Hepatocyte (in vitro differentiated cells): ENCODE results near the gene LMF1. TPM values are rescaled to one million over a fixed set of nuclear protein-coding genes. Genes with fewer than 3 reads are reported as not detected.
A peak's percentile ranks its signal among the peaks of the same experiment; 100 is the strongest.

Experiments used
- DNase-seq: peaks from one replicate; pipeline ENCODE4 v3.0.0-alpha.2; 2016; ENCODE audit warnings: low spot score
- H2AFZ ChIP-seq: fragments of 200-600 bp; sonication (generic); 2 replicates; pipeline ENCODE4 v1.6.0; 2016; ENCODE audit warnings: antibody characterized with exemption, mild to moderate bottlenecking
- H3K27ac ChIP-seq: fragments of 200-600 bp; sonication (generic); 2 replicates; pipeline ENCODE4 v1.5.1; 2016; ENCODE audit warnings: mild to moderate bottlenecking
- H3K27me3 ChIP-seq: fragments of 200-600 bp; sonication (generic); 2 replicates; pipeline ENCODE4 v1.6.1; 2016
- H3K36me3 ChIP-seq: fragments of 200-600 bp; sonication (generic); replicated peaks from 2 replicates; pipeline ENCODE4 v1.5.1; 2016; ENCODE audit warnings: low read depth; ENCODE audit not compliant: insufficient read depth
- H3K4me1 ChIP-seq: fragments of 200-600 bp; sonication (generic); 2 replicates; pipeline ENCODE4 v1.5.1; 2016; ENCODE audit warnings: mild to moderate bottlenecking, moderate library complexity; ENCODE audit not compliant: insufficient read depth
- H3K4me2 ChIP-seq: fragments of 200-600 bp; sonication (generic); 2 replicates; pipeline ENCODE4 v1.6.0; 2016
- H3K4me3 ChIP-seq: fragments of 200-600 bp; sonication (generic); 2 replicates; pipeline ENCODE4 v1.5.1; 2016; ENCODE audit warnings: mild to moderate bottlenecking
- H3K79me2 ChIP-seq: fragments of 200-600 bp; sonication (generic); 2 replicates; pipeline ENCODE4 v1.6.0; 2017; ENCODE audit warnings: mild to moderate bottlenecking
- H3K9me2 ChIP-seq: fragments of 200-600 bp; sonication (generic); replicated peaks from 2 replicates; pipeline ENCODE4 v1.6.0; 2017; ENCODE audit warnings: mild to moderate bottlenecking; ENCODE audit not compliant: insufficient read depth
- H3K9me3 ChIP-seq: fragments of 200-600 bp; sonication (generic); 2 replicates; pipeline ENCODE4 v1.5.1; 2016; ENCODE audit warnings: low read depth, mild to moderate bottlenecking
- H4K20me1 ChIP-seq: fragments of 200-600 bp; sonication (generic); 2 replicates; pipeline ENCODE4 v1.6.0; 2016; ENCODE audit warnings: mild to moderate bottlenecking; ENCODE audit not compliant: insufficient read depth, poor library complexity, severe bottlenecking
- EZH2 ChIP-seq: fragments of 200-600 bp; sonication (generic); IDR thresholded peaks from 2 replicates; pipeline ENCODE4 v1.6.1; 2016; ENCODE audit warnings: antibody characterized with exemption, mild to moderate bottlenecking, borderline replicate concordance
- EZH2phosphoT487 ChIP-seq: fragments of 200-600 bp; sonication (generic); IDR thresholded peaks from one replicate; pipeline ENCODE4 v1.6.1; 2018; ENCODE audit warnings: antibody characterized with exemption, mild to moderate bottlenecking, low read depth, moderate library complexity; ENCODE audit not compliant: unreplicated experiment, severe bottlenecking
- WGBS: methylation state at CpG from one replicate; pipeline ENCODE4 v1.1.6; 2016; ENCODE audit warnings: low lambda C conversion rate; ENCODE audit errors: missing lambda C conversion rate; 5-methylcytosine and 5-hydroxymethylcytosine counted together
- polyA plus RNA-seq: library from polyadenylated mRNA; unstranded; fragments of >200 nt; fragmentation: Nextera tagmentation; extraction: Ambion mirVana; gene quantifications from 2 replicates; pipeline ENCODE4 v1.2.1, GENCODE V29; 2016
- total RNA-seq: library from RNA; depleted of rRNA; stranded (reverse); fragments of >200 nt; gene quantifications from 2 replicates; pipeline ENCODE4 v1.2.3, GENCODE V29; 2014
- TF ChIP-seq, protein P1 (sequence below): fragments of 200-600 bp; sonication (generic); IDR thresholded peaks from 2 replicates; pipeline ENCODE4 v1.5.1; 2016; ENCODE audit warnings: antibody characterized with exemption, mild to moderate bottlenecking; ENCODE audit not compliant: poor library complexity

The LMF1 gene
- total and polyA plus RNA-seq, 2 experiments from 2014 or later, result 27.2 to 34.3 TPM

DNA sequence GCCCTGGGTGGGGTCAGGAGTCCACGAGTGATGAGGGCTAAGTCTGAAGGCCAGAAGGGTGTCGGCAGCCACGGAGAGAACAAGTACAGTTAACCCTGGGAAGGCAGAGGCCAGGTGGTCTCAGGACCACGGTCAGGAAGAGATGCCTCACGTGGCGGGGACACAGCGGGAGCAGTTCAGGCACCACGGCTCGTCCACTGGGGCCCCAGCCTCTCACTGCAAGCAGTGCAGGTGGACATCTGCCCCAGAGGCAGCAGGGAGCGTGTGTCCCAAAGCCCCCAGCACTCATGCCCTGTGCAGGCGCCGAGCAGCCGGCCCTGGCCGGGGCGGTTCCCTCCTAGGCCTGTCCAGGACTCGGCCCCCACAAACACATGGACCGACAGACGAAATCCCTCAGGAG is 4.7 kb downstream of the LMF1 start:
- no peak overlapping the region for H3K4me3 ChIP-seq
- no peak overlapping the region for H2AFZ ChIP-seq
- H4K20me1 ChIP-seq, result no peaks in the 10 kb centered on the region
- H3K79me2 ChIP-seq, result peaks cover 43% of the 10 kb centered on the region
- no peak overlapping the region for H3K27ac ChIP-seq
- no peaks in the 10 kb centered on the region for H3K27me3 ChIP-seq
- DNase-seq, result no peak
- H3K9me2 ChIP-seq, result no peaks in the 10 kb centered on the region
- peaks cover 29% of the 10 kb centered on the region for H3K4me1 ChIP-seq
- no peaks in the 10 kb centered on the region for H3K9me3 ChIP-seq
- no peaks in the 10 kb centered on the region for H3K36me3 ChIP-seq
- 97% methylated on average over 18 of the region's 18 CpGs for WGBS
- no peak overlapping the region for H3K4me2 ChIP-seq
- no peak for TF ChIP-seq EZH2
- TF ChIP-seq, protein P1, sequence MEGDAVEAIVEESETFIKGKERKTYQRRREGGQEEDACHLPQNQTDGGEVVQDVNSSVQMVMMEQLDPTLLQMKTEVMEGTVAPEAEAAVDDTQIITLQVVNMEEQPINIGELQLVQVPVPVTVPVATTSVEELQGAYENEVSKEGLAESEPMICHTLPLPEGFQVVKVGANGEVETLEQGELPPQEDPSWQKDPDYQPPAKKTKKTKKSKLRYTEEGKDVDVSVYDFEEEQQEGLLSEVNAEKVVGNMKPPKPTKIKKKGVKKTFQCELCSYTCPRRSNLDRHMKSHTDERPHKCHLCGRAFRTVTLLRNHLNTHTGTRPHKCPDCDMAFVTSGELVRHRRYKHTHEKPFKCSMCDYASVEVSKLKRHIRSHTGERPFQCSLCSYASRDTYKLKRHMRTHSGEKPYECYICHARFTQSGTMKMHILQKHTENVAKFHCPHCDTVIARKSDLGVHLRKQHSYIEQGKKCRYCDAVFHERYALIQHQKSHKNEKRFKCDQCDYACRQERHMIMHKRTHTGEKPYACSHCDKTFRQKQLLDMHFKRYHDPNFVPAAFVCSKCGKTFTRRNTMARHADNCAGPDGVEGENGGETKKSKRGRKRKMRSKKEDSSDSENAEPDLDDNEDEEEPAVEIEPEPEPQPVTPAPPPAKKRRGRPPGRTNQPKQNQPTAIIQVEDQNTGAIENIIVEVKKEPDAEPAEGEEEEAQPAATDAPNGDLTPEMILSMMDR, result no peak
- TF ChIP-seq EZH2phosphoT487, result no peak

GRCh38 chr16:965487-965886 is 5.3 kb downstream of the LMF1 start:
- Histone ChIP-seq H3K9me2 (no peaks in the 10 kb centered on the region), H3K79me2 (peaks cover 43% of the 10 kb centered on the region), H2AFZ (no peak overlapping the region), H3K4me1 (peaks cover 29% of the 10 kb centered on the region), H3K4me2 (no peak overlapping the region), H3K4me3 (no peak overlapping the region), H3K27me3 (no peaks in the 10 kb centered on the region), H3K36me3 (no peaks in the 10 kb centered on the region), H3K27ac (peak overlapping the region; percentile 82), H4K20me1 (no peaks in the 10 kb centered on the region), H3K9me3 (no peaks in the 10 kb centered on the region)
- no peak for TF ChIP-seq EZH2phosphoT487
- TF ChIP-seq EZH2, result no peak
- TF ChIP-seq, protein P1, result no peak
- no peak for DNase-seq
- WGBS, result 98% methylated on average over 4 of the region's 4 CpGs

DNA sequence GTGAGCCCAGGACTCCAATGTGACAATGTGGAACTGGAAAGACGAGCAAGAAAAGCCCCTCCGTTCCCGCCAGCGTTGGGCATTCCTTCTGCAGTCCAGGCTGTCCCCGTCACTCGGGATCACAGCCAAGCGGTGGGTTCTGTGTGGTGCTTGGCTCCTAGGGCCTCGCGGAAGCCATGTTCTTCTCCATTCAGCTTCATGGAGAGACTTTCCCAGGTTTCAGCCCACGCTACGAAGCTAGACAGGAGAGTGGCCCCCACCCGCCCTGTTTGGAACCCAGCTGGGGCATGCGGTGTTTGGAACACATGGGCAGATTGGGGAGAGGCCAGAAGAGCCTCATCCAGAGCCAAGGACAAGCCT is 5.8 kb downstream of the LMF1 start:
- Histone ChIP-seq H2AFZ (no peak overlapping the region), H3K4me2 (peak overlapping the region; percentile 65), H3K27me3 (no peaks in the 10 kb centered on the region), H3K4me3 (no peak overlapping the region), H3K9me2 (no peaks in the 10 kb centered on the region), H3K9me3 (no peaks in the 10 kb centered on the region), H3K79me2 (peaks cover 43% of the 10 kb centered on the region), H4K20me1 (no peaks in the 10 kb centered on the region), H3K4me1 (peaks cover 28% of the 10 kb centered on the region), H3K27ac (peak overlapping the region; percentile 82), H3K36me3 (no peaks in the 10 kb centered on the region)
- TF ChIP-seq EZH2, result no peak
- TF ChIP-seq, protein P1, result no peak
- no peak for TF ChIP-seq EZH2phosphoT487
- WGBS, result 94% methylated on average over 13 of the region's 13 CpGs
- no peak for DNase-seq
